Vagina (tissue), 2 donors: ENCODE measurements around the gene IL10RA.

Experiments
- POLR2AphosphoS5 ChIP-seq, 2 donors: sonication (generic); formaldehyde crosslinking; IDR thresholded peaks; one replicate each; pipeline ENCODE4 v1.9.0; 2017; ENCODE audit warnings: antibody characterized with exemption in 2 of 2, mild to moderate bottlenecking in 2 of 2, low read depth in 1 of 2; ENCODE audit not compliant: insufficient read depth in 1 of 2
- TF ChIP-seq, protein P1 (sequence below), 3 experiments: fragments of 450-650 bp in 2 of 3; fragments of 200-600 bp in 1 of 3; sonication (generic) in 1 of 3; IDR thresholded peaks; one replicate each; pipeline ENCODE4 v1.5.1; 2017 to 2019; ENCODE audit warnings: antibody characterized with exemption in 3 of 3, mild to moderate bottlenecking in 2 of 3, moderate library complexity in 2 of 3

DNA sequence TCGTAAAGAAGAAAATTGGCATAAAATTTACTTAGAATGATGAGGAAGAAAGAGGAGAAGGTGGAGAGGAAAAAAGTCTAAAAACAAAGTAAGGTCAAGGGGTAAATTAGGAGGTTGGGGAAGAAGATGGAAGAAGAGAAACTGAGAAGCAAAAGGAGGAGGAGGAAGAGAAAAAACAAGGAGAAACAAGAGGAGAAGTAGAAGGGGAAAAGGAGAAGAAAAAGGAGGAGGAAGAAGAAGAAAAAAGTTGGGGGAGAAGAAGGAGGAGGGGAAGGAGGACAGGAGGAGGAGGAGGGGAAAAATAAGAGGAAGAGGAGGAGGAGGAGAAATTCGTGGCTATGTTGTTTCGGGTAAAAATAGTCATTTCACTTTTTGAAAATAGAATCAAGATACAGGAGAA lies 42.4 kb downstream of the IL10RA start:
- TF ChIP-seq, protein P1, sequence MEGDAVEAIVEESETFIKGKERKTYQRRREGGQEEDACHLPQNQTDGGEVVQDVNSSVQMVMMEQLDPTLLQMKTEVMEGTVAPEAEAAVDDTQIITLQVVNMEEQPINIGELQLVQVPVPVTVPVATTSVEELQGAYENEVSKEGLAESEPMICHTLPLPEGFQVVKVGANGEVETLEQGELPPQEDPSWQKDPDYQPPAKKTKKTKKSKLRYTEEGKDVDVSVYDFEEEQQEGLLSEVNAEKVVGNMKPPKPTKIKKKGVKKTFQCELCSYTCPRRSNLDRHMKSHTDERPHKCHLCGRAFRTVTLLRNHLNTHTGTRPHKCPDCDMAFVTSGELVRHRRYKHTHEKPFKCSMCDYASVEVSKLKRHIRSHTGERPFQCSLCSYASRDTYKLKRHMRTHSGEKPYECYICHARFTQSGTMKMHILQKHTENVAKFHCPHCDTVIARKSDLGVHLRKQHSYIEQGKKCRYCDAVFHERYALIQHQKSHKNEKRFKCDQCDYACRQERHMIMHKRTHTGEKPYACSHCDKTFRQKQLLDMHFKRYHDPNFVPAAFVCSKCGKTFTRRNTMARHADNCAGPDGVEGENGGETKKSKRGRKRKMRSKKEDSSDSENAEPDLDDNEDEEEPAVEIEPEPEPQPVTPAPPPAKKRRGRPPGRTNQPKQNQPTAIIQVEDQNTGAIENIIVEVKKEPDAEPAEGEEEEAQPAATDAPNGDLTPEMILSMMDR (IDR thresholded peaks at IDR 0.05), result no peak
- no peak for TF ChIP-seq POLR2AphosphoS5 (IDR thresholded peaks at IDR 0.05; ENCODE audit: insufficient read depth in 1 of 2, low read depth in 1 of 2)
